ENCODE data around the gene MIF4GD.

- TF ChIP-seq POLR2AphosphoS5 (IDR thresholded peaks at IDR 0.05; ENCODE audit: low read depth, low read length) (no peak; the same call in 1 of the 2 replicates), POLR2A (IDR thresholded peaks at IDR 0.05; ENCODE audit: low read depth, low read length) (no peak), SPI1 (IDR thresholded peaks at IDR 0.05; ENCODE audit: low read depth, low read length) (no peak), POU2F2 (IDR thresholded peaks at IDR 0.05; ENCODE audit: low read depth, low read length) (no peak), TAF1 (IDR thresholded peaks at IDR 0.05; ENCODE audit: low read depth, low read length) (no peak)
These were observed 29.9 kb downstream of the MIF4GD start for GRCh38 chr17:75241143-75241430.
